Esophagus squamous epithelium (tissue), 4 donors: ENCODE measurements around the gene PKM.

Experiments used
- POLR2A ChIP-seq, 4 donors: fragments of 450-650 bp; IDR thresholded peaks; one replicate each; pipeline ENCODE4 v1.6.1; 2017; ENCODE audit warnings: antibody characterized with exemption in 4 of 4, mild to moderate bottlenecking in 4 of 4, moderate library complexity in 3 of 4
- TF ChIP-seq, protein P1 (sequence below), 6 experiments: fragments of 450-650 bp in 4 of 6; fragments of 200-600 bp in 2 of 6; sonication (generic) in 2 of 6; IDR thresholded peaks; one replicate each; pipeline ENCODE4 v1.5.1; 2016 to 2019; ENCODE audit warnings: antibody characterized with exemption in 6 of 6, mild to moderate bottlenecking in 4 of 6, moderate library complexity in 4 of 6

DNA sequence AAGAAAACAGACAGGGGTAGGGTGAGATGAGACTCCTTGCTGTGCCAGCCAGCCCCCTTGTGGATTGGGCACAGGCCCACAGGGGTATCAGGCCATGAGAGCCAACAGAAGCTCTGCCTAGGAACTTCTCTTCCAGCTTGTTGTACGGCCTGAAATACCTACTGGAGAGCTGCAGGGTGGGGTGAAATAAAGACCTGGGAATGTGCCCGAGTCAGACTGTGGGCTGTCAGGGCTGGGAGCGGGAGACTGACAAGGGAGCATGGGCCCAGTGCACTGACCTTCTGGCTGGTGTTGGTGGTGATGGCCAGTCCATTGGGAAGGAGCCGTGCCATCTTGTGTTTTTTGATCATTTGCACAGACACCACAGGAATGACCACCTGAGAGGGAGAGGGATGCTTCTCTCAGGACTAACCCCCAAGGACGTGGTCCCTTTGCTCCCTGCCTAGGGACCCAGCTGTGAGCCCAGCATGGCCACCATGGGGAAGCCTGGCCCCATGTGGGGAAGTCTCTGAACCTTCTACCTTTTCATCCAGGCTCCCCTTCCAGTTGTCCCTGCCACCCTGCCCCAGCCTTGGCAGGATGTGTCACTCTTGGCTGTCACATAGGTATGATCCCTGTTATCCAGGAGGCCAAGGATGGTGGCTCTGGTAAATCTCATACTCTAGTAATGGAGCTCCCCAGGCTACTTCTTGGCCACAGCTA, 64.1 kb downstream of the PKM start:
- TF ChIP-seq, protein P1, sequence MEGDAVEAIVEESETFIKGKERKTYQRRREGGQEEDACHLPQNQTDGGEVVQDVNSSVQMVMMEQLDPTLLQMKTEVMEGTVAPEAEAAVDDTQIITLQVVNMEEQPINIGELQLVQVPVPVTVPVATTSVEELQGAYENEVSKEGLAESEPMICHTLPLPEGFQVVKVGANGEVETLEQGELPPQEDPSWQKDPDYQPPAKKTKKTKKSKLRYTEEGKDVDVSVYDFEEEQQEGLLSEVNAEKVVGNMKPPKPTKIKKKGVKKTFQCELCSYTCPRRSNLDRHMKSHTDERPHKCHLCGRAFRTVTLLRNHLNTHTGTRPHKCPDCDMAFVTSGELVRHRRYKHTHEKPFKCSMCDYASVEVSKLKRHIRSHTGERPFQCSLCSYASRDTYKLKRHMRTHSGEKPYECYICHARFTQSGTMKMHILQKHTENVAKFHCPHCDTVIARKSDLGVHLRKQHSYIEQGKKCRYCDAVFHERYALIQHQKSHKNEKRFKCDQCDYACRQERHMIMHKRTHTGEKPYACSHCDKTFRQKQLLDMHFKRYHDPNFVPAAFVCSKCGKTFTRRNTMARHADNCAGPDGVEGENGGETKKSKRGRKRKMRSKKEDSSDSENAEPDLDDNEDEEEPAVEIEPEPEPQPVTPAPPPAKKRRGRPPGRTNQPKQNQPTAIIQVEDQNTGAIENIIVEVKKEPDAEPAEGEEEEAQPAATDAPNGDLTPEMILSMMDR (IDR thresholded peaks at IDR 0.05): no peak
- TF ChIP-seq POLR2A (IDR thresholded peaks at IDR 0.05): no peak
